ENCODE results near the gene TOM1L1.
A peak's percentile ranks its signal among the peaks of the same experiment; 100 is the strongest.

Gene TOM1L1

DNA sequence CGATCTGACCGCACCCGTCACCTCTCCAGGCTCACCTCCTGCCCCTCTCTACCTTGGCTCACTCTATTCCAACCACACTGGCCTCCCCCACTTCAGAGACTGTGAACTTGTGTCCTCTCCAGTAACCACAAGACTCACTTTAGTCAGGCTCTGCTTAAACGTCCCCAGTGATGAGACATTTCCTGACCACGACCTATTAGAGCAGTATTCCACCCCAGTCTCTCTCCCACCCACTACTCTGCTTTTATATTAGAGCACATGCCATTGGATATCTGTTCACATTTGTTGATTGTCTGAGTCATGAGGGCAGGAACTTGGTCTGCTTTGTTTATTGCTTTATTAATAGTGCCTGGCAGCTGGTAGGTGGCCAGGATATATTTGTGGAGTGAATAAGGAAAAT is 47.7 kb downstream of the TOM1L1 start:
- Mint-ChIP-seq H3K27me3 (ENCODE audit: low read depth) (no peaks in the 10 kb centered on the region), H3K4me1 (no peaks in the 10 kb centered on the region)

DNA sequence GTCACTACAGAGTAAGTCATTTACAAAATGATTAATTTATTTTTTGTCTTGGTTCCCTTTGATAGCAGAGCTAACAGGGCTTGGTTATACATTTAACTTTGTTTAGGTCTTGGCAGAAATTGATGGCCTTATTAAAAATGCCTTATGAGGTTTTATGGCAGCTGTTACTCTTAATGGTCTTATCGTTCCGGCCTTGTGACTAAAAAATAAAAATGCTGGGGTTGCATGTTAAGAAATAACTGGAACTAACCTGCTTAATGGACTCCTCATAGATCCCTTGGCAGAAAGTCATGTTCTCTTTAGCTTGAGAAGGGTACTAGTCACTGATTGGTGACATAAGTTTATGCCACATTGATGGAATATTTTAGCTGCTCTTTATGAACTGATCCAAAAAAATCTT is 49.5 kb downstream of the TOM1L1 start:
- TF ChIP-seq, protein P1, sequence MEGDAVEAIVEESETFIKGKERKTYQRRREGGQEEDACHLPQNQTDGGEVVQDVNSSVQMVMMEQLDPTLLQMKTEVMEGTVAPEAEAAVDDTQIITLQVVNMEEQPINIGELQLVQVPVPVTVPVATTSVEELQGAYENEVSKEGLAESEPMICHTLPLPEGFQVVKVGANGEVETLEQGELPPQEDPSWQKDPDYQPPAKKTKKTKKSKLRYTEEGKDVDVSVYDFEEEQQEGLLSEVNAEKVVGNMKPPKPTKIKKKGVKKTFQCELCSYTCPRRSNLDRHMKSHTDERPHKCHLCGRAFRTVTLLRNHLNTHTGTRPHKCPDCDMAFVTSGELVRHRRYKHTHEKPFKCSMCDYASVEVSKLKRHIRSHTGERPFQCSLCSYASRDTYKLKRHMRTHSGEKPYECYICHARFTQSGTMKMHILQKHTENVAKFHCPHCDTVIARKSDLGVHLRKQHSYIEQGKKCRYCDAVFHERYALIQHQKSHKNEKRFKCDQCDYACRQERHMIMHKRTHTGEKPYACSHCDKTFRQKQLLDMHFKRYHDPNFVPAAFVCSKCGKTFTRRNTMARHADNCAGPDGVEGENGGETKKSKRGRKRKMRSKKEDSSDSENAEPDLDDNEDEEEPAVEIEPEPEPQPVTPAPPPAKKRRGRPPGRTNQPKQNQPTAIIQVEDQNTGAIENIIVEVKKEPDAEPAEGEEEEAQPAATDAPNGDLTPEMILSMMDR (IDR thresholded peaks at IDR 0.05; ENCODE audit: unreplicated experiment in 3 of 3) = no peak
- no peak overlapping the region for H3K4me3 Mint-ChIP-seq
- H3K36me3 Mint-ChIP-seq (ENCODE audit: low read depth) = peaks cover 35% of the 10 kb centered on the region
- no peaks in the 10 kb centered on the region for H3K27me3 Mint-ChIP-seq (ENCODE audit: low read depth)
- H3K27ac Mint-ChIP-seq = peak overlapping the region in 1 of 3 experiments; percentile 54
- no peaks in the 10 kb centered on the region for H3K4me1 Mint-ChIP-seq
- no peaks in the 10 kb centered on the region for H3K9me3 Mint-ChIP-seq

More for the DNA sequence above, 47.7 kb downstream of the TOM1L1 start:
- H3K4me3 Mint-ChIP-seq = no peak overlapping the region
- no peak overlapping the region for H3K27ac Mint-ChIP-seq
- TF ChIP-seq, protein P1 (IDR thresholded peaks at IDR 0.05; ENCODE audit: unreplicated experiment in 3 of 3) = no peak
- H3K36me3 Mint-ChIP-seq (ENCODE audit: low read depth) = peaks cover 23% of the 10 kb centered on the region
- H3K9me3 Mint-ChIP-seq = no peaks in the 10 kb centered on the region

DNA sequence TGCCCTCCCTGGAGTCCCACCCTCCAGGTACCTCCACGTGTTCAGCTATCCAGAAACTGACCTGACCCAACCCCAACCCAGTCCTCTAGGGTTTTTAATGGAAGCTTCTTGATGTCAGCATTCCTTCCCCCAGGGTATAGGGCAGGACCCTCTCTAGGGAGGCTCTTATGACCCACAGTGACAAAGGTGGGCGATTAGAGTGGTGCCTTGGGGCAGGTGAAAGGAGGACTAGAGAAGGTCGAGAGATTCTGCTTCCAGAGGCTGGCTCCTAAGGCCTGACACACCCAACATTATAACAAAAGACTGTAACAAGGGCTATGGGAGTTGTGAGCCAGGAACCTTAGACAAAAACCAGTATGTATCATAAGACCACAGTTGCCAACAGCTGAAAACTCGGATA is 50.6 kb downstream of the TOM1L1 start:
- TF ChIP-seq, protein P1 (IDR thresholded peaks at IDR 0.05; ENCODE audit: unreplicated experiment in 3 of 3) = no peak
- Mint-ChIP-seq H3K36me3 (ENCODE audit: low read depth) (peaks cover 41% of the 10 kb centered on the region), H3K9me3 (no peaks in the 10 kb centered on the region)

DNA sequence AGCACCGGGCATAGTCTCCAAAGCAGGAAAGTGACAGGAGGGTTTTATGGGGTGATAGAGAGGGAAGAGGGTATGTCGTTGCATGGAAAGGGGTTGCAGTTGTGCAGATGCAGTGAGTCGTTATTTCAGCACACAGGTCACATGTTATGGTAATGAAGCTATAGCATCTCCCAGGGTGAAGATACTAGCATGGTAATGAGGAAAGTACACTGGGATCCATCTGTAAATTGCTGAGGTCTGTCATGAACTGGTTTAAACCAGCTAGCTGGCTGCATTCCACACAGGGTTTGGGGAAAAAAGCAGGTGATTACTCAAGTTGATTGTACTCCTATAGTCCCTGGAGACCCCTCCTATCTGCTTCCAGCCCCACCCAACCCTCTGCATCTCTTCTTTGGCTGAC is 56.1 kb downstream of the TOM1L1 start:
- Mint-ChIP-seq H3K4me1 (peaks cover 13% of the 10 kb centered on the region), H3K27ac (no peak overlapping the region), H3K27me3 (ENCODE audit: low read depth) (no peaks in the 10 kb centered on the region), H3K4me3 (no peak overlapping the region), H3K36me3 (ENCODE audit: low read depth) (peaks cover 60% of the 10 kb centered on the region), H3K9me3 (no peaks in the 10 kb centered on the region)
- TF ChIP-seq, protein P1 (IDR thresholded peaks at IDR 0.05; ENCODE audit: unreplicated experiment in 3 of 3) = no peak

More for the DNA sequence above, 50.6 kb downstream of the TOM1L1 start:
- H3K4me3 Mint-ChIP-seq = no peak overlapping the region
- H3K4me1 Mint-ChIP-seq = no peaks in the 10 kb centered on the region
- no peaks in the 10 kb centered on the region for H3K27me3 Mint-ChIP-seq (ENCODE audit: low read depth)
- H3K27ac Mint-ChIP-seq = no peak overlapping the region

DNA sequence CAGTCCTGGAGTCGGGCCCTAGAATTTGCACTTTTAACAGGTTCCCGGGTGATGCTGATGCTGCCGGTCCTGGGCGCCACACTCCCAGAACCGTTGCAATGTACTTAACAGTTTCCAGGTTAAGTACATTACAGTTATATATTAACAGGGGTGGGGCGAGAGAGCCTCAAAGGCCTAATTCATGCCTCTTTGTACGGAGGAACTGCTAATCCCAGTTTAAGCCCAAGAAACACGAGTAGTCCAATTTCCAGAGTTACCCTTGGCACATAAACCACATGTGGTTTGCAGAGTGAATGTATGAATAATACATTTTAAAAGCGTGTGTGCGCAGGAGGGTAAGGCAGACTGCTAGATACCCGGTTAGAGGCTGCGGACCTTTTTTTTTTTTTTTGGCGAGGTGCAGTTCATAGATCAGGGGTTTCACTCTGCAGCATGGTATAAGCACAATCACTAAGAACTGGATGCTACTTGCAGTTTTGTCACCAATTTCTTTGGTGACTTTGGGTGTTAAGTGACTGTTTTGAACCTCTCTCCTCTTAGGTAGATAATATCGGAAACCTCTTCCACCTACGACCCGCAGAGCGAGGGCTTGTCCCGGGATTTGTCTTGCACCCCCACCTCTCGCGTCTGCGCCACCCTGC is 67.1 kb downstream of the TOM1L1 start:
- peaks cover 27% of the 10 kb centered on the region for H3K36me3 Mint-ChIP-seq (ENCODE audit: low read depth)

More for the DNA sequence above, 67.1 kb downstream of the TOM1L1 start:
- H3K4me1 Mint-ChIP-seq = peaks cover 22% of the 10 kb centered on the region
- H3K4me3 Mint-ChIP-seq = no peak overlapping the region
- no peaks in the 10 kb centered on the region for H3K27me3 Mint-ChIP-seq (ENCODE audit: low read depth)
- no peaks in the 10 kb centered on the region for H3K9me3 Mint-ChIP-seq
- TF ChIP-seq, protein P1 (IDR thresholded peaks at IDR 0.05; ENCODE audit: unreplicated experiment in 3 of 3) = peak; percentile 32 to 39 (median 38)
- no peak overlapping the region for H3K27ac Mint-ChIP-seq
